HTR-8/SVneo (cell line): Measurements from ENCODE around the gene SBK2.
A peak's percentile ranks its signal among the peaks of the same experiment; 100 is the strongest.
"Not testable (repeated sequence)": the region's sequence is repeated elsewhere in the genome, so short reads cannot be mapped to it uniquely, and the experiment has no call there.

Experiments
- DNase-seq: peaks from one replicate; pipeline ENCODE4 v3.0.0; 2011; ENCODE audit warnings: low spot score, mixed read lengths; ENCODE audit not compliant: insufficient read length
- FAIRE-seq: peaks from 2 replicates; lab custom pipeline; 2011; peaks lifted over from hg19 to GRCh38; lab: Jason Lieb, UNC

SBK2 gene

GRCh38 chr19:55504981-55505380, 32.0 kb downstream of the SBK2 start:
- FAIRE-seq (no peak), DNase-seq (no peak)

DNA sequence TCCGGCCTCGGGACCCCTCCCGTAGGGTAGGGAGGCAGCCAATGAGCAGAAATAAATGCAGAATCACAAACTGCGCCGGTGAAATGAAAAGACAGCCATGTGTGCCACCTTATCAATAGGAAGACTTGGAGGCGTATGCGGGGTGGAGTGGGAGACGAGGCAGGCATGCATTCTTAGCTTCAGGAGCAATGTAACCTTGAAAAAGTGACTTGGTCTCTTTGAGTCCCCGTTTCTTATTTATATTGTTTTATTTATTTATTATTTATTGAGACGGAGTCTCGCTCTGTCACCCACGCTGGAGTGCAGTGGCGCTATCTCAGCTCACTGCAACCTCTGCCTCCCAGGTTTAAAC, 32.7 kb downstream of the SBK2 start:
- no peak for FAIRE-seq
- no peak for DNase-seq

DNA sequence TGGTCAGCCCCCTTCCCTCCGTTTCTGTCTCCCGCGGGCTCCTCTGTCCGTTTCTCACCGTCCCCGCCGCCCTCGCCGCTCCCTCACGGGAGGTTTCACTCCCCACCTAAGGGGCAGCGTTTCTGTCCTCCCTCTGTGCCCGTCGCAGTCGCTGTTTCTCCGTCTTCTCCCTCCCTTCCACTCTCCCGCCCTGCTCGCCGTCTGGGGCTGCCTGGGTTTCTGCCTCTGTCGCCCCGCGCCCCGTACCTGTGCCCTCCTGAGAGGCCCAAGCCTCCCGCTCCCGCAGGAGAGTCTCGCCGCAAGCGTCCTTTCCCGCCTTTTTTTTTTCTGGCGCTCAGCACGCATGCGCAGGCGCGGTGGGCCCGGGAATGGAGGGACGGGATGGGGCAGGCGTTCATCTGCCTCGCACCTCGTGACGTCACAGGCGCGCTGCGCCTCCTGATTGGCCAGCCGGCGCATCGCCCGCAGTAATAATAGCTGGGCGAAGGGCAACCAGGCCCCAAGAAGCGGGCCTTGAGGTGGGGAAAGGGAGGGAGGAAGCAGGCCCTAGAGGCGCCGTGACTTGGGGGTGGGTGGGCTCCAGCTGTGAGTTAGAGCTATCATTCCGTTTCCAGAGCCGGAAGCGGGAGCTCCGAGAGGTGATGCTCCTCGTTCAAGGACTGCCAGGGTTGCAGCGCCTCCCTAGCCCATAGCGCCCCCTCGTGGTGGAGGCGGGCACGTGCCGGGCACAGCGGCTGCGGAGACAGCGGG, 33.3 kb downstream of the SBK2 start:
- DNase-seq (peak; percentile 84), FAIRE-seq (peak; percentile 89)

- no peak for DNase-seq
- FAIRE-seq: no peak
Measured at GRCh38 chr19:55503157-55503501, 33.8 kb downstream of the SBK2 start.

GRCh38 chr19:55502197-55502952, 34.6 kb downstream of the SBK2 start:
- no peak for FAIRE-seq
- no peak for DNase-seq

GRCh38 chr19:55500368-55500952, 36.5 kb downstream of the SBK2 start:
- DNase-seq: no peak
- no peak for FAIRE-seq

DNA sequence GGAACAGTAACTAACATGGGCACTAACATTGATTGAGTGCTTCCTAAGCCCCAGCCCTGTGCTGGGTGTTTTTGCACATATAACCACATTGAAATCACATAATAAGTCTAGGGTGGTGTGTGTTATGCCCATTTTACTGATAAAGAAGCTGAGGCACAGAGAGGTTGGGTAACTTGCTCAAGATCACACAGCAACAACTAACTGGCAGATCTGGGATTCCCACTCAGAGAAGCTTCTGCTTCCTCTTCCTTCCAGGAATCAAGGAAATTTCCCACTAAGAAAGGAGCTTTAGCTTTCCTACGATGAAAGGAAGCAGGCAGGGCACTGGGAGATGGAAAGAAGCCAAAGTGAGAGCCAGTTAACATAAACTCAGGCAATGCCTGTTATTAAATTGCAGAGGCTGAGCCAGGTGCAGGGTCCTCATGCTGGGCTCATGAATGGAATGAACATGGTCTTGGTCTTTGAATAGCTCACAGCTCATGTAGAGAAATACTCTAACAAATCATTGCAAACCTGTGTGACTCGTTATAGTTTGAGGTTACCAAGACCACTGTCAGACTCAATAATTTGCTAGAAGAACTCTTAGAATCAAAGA, 38.6 kb downstream of the SBK2 start:
- no peak for FAIRE-seq

GRCh38 chr19:55497763-55498162, 39.2 kb downstream of the SBK2 start:
- no peak for FAIRE-seq

More for the DNA sequence above, 38.6 kb downstream of the SBK2 start:
- DNase-seq: no peak

GRCh38 chr19:55496820-55497219, 40.1 kb downstream of the SBK2 start:
- not testable (repeated sequence) for FAIRE-seq

More at GRCh38 chr19:55497763-55498162, 39.2 kb downstream of the SBK2 start:
- DNase-seq: no peak

GRCh38 chr19:55495646-55496349, 41.1 kb downstream of the SBK2 start:
- DNase-seq (no peak), FAIRE-seq (no peak)

More at GRCh38 chr19:55496820-55497219, 40.1 kb downstream of the SBK2 start:
- not testable (repeated sequence) for DNase-seq

DNA sequence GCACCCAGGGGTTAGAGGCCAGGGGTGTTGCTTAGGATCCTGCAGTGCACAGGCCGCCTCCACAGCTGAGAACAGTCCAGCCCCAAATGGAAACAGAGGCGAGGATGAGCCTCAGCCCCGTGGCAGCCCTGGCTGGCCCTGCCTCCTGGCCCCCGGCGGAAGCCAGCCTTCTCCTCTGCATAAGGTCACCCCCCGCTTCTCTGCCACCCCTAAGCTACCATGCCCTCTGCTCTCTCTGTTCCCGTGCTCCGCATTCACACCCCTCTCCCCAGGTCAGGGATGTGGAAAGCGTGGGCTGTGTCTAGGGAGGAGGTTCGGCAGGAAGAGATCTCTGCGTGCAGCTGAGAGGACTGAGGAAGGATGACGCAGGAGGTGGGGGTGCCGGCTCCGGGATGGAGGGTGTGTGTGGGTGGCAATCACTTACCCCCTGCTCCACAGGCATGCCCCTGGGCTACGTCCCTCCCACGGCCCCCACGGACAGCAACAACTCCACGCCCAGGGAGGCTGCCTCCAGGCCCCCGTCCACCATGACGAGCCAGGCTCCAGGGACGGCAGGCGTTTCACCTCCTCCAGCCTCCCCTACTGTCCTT, 42.7 kb downstream of the SBK2 start:
- DNase-seq: no peak
- FAIRE-seq: no peak

DNA sequence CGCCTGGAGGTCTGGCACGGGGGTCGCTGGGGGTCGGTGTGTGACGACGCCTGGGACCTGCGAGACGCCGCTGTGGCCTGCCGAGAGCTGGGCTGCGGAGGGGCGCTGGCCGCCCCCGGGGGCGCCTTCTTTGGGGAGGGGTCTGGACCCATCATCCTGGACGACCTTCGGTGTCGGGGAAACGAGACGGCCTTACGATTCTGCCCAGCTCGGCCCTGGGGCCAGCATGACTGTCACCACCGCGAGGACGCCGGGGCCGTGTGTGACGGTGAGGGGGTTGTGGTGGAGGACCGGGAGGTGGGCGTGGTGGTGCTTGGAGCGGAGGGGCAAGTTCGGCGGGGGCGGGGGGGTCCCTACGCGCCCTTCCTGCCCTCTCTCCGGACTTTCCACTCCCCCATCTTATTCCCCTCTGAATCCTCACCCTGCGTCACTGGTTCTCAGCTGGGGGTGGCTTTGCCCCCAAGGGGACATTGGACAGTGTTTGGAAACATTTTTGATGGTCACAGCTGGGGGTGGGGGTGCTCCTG, 43.2 kb downstream of the SBK2 start:
- FAIRE-seq (no peak), DNase-seq (no peak)

DNA sequence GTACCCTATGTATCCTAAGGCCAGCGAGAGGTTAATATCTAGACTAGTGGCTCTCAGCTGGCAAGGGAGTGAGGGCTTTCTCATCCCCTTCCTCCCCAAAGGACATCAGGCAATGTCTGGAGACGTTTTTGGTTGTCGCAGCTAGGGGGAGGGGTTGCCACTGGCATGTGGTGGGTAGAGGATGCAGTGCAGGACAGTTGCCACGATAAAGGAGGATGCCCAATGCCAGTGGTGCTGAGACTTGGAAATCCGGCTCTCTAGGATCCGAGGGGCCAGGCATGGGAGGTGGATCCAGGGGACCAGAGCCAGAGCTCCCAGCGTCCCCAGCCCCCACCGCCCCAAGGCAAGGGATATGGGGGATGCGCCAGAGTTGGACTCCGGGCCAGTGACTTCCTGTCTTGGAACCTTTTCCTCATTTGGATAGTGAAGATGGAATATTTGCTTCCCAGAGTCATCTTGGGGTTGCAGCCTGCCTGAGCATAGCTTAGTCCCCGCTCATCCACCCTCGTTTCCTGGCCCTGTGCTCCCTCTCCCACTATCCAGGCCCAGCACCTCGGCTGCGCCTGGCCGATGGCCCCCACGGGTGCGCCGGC, 43.8 kb downstream of the SBK2 start:
- FAIRE-seq (no peak), DNase-seq (no peak)

- DNase-seq: no peak
- no peak for FAIRE-seq
Measured at GRCh38 chr19:55492362-55492944, 44.5 kb downstream of the SBK2 start.

DNA sequence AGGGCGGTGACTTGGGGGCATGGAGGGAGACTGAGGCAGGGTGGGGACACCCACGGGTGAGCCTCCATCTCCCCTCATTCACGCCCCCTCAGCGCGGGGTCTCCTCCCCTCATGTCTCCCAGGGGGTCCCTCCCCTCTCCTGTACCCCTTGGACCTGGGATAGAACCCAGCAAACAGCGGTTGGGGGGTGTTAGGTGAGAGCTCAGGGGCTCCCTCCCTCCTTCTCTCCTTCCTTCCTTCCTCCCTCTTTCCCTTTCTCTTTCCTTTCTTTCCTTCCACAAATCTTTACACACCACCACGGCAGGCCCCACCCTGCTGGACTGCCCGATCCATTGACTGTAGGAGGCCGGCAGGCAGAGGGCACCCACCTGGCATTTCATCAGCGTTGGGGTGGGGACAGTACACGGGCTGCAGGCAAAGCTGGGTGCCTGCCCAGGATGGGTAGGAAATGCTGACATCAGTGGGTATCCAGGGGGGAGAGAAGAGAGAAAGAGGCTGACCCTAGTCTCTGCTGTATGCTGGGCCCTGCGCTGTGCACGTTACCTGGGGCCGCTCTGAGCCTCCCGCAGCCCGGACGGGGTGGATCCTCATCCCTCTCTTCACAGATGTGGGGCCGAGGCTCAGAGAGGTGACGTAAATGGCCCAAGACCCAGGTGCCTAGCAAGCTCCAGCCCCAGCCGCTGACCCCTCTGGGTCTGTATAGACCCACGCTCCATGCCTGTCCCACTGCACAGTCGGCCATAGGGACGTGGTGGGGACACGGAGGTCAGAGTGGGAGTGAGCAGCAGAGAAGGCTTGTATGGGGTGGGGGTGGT, 45.2 kb downstream of the SBK2 start:
- FAIRE-seq: no peak
- no peak for DNase-seq

DNA sequence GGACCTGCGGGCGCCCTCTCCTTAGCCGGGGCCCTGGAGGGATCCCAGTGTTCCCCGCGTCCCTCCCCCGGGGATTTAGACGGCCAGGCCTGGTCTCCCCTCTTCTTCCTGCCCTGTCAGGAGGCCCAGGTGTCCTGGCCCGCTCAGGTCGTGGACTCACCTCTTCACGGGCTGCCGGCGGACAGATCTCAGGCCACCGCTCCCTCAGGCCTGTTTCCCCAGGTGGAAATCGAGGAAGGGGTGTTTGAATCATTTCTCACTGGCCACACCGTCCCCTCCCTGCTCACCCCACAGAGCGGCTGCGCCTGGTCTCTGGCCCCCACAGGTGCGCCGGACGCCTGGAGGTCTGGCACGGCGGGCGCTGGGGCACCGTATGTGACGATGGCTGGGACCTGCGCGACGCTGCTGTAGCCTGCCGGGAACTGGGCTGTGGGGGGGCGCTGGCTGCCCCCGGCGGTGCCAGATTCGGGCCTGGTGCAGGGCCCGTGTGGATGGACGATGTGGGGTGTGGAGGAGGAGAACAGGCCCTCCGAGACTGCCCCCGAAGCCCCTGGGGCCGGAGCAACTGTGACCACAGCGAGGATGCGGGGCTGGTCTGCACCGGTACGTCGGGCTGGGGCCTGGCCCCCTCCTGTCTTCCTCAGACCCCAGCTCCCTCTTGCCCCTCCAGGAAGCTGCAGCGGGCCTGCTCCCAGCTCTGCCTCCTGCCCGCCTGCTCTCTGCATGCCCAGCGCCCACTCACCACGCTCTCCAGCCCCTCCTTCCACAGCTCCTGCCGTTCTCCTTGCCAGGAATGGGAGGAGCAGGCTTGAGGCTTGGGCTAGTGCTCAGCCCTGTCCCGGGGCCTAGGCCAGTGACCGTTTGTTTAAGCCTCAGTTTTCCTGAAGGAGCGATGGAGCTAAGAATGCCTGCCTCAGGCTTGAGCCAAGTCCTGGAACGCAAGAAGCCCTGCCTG, 46.2 kb downstream of the SBK2 start:
- DNase-seq: no peak
- no peak for FAIRE-seq
